ENCODE results near the gene PHF14. TPM values are rescaled to one million over a fixed set of nuclear protein-coding genes. Genes with fewer than 3 reads are reported as not detected.

Gene PHF14
- polyA plus RNA-seq, 1 donor from 2014 or later: 11.9 TPM

DNA sequence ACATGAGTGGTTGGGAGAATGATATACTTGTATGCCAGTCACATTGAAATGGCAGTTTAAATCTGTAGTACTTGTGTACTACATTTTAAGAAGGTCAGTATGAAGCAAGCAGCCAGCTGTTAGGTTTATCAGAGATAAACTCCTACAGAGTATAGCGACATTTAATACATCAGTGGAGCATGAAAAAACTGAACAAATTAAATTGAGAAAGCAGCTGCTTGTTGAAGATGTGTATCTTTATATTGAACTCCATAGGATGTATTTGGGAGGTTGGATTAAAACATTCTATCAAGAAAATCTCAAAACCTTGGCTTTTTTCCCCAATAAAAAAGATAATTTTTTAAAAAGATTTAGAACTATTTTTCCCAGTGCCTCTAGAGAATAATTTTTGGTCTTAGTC is 47.8 kb downstream of the PHF14 start:
- H3K36me3 Mint-ChIP-seq: peaks cover 27% of the 10 kb centered on the region
- no peak overlapping the region for H3K27ac Mint-ChIP-seq
- H3K4me1 Mint-ChIP-seq: peaks cover 0 to 6% (median 3%) of the 10 kb centered on the region in 3 donors
- no peaks in the 10 kb centered on the region for H3K9me3 Mint-ChIP-seq
- H3K27me3 Mint-ChIP-seq: no peaks in the 10 kb centered on the region
- no peak overlapping the region for H3K4me3 Mint-ChIP-seq

DNA sequence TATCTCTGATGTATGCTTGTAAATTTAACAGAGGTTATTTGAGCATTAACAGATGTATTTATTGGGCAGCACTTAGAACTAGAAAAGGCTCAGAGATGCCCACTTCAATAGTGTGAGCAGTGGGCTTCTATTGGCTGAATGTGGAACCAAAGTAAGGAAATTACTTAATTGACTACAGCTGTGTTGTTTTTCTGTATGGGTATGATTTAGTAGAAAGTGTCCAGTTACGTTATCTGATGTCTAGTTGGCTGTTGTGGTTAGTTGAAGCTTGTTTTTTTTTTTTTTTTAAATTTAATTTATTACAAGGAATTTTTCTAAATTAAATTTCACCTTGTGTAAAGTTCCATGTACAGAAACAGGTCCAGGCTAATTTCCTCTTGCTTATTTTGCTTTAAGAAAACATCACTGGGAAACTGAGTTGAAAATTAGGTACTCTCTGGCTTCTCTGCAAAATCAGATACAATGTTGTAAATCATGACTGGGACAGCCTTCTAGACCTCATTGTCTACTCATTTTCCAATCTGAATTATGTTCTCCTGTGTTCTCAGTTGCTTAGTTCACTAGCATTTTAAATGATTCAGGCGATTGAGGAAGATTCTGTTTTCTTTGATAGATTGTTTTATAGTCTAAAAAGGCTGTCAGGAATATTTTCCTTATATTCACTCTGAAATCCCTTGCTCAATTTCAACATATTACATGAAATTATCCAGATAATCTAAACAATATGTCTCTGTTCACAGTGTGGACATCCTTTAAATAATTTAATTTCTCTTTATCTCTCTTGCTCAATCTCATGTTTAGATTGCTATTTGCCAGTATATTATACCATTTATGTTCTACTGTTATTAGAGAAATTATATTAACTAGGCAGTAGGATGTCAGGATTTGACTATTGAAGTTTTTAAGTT is 53.0 kb downstream of the PHF14 start:
- no peaks in the 10 kb centered on the region for H3K9me3 Mint-ChIP-seq
- no peaks in the 10 kb centered on the region for H3K27me3 Mint-ChIP-seq
- H3K4me1 Mint-ChIP-seq: peaks cover 0 to 2% (median 2%) of the 10 kb centered on the region in 3 donors
- H3K4me3 Mint-ChIP-seq: no peak overlapping the region
- H3K36me3 Mint-ChIP-seq: peaks cover 22% of the 10 kb centered on the region
- H3K27ac Mint-ChIP-seq: no peak overlapping the region

DNA sequence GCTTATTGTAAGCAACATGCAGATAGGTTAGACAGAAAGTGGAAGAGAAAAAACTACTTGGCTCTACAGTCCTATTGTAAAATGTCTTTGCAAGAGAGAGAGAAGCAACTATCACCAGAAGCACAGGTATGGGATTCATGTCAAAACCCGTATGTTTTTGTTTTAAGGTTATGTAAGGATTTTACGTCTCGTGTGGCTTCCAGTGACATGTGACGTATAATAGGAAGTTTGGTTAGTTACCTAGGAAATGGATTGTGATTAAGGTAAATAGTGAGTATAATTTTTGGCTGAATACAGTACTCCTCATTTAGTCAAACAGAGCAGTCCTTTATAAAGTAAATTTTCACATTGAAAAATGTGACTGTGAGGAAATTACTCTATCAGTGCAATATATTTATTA is 62.0 kb downstream of the PHF14 start:
- Mint-ChIP-seq H3K4me3 (no peak overlapping the region), H3K36me3 (peaks cover 8% of the 10 kb centered on the region), H3K9me3 (no peaks in the 10 kb centered on the region), H3K27me3 (no peaks in the 10 kb centered on the region), H3K4me1 (no peaks in the 10 kb centered on the region), H3K27ac (no peak overlapping the region)

DNA sequence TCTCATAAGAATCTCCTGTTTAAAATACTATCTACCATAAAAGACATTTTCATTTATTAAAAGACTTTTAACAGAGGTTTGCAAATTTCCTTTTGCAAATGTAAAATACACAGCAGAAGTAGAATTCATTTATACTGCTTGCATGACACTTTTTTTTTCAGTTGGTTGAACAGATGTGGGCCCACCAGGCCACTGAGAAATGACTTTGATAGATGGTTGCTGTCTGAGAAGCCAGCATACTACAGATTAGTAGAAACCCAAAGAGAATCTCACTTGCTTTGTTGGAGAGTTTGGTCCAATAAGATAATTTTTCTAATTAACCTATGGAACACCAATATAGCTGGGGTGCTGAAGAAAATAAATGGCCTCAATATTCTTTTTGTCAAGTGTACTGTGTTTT is 66.3 kb downstream of the PHF14 start:
- peaks cover 10% of the 10 kb centered on the region for H3K36me3 Mint-ChIP-seq
- H3K4me3 Mint-ChIP-seq: no peak overlapping the region
- no peaks in the 10 kb centered on the region for H3K4me1 Mint-ChIP-seq
- H3K27ac Mint-ChIP-seq: no peak overlapping the region
- H3K27me3 Mint-ChIP-seq: no peaks in the 10 kb centered on the region
- no peaks in the 10 kb centered on the region for H3K9me3 Mint-ChIP-seq

DNA sequence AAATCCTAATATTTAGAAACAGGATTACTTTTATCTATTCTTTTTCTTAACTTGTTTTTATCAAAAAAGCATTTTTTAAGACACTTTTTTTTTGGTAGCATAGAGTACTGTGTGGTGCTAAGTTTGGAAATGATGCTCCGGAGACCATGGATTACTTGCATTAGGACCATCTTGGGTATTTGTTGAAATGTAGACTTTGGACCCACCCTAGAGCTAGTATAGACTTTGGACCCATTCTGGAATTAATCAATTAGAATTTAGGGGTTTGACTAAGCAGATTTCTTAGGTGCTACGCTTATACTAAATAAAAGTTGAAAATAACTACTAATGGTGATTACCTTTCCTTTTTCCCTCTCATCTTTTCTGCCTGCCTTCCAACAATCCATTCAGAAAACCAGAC is 80.4 kb downstream of the PHF14 start:
- no peak overlapping the region for H3K27ac Mint-ChIP-seq
- no peaks in the 10 kb centered on the region for H3K27me3 Mint-ChIP-seq
- no peak overlapping the region for H3K4me3 Mint-ChIP-seq
- no peaks in the 10 kb centered on the region for H3K9me3 Mint-ChIP-seq
- peaks cover 8% of the 10 kb centered on the region for H3K36me3 Mint-ChIP-seq
- no peaks in the 10 kb centered on the region for H3K4me1 Mint-ChIP-seq

- Mint-ChIP-seq H3K27me3 (no peaks in the 10 kb centered on the region), H3K4me3 (no peak overlapping the region), H3K9me3 (no peaks in the 10 kb centered on the region), H3K4me1 (peaks cover 0 to 1% (median 0%) of the 10 kb centered on the region in 3 donors), H3K36me3 (peaks cover 14% of the 10 kb centered on the region), H3K27ac (peak overlapping the region in 1 of 3 donors; percentile 47)
These were observed 87.2 kb downstream of the PHF14 start for GRCh38 chr7:11060893-11061292.

- no peaks in the 10 kb centered on the region for H3K9me3 Mint-ChIP-seq
- no peak overlapping the region for H3K27ac Mint-ChIP-seq
- H3K36me3 Mint-ChIP-seq: peaks cover 13% of the 10 kb centered on the region
- peaks cover 0 to 1% (median 0%) of the 10 kb centered on the region in 3 donors for H3K4me1 Mint-ChIP-seq
- no peaks in the 10 kb centered on the region for H3K27me3 Mint-ChIP-seq
- H3K4me3 Mint-ChIP-seq: no peak overlapping the region
These were observed 88.4 kb downstream of the PHF14 start for GRCh38 chr7:11062110-11062509.

DNA sequence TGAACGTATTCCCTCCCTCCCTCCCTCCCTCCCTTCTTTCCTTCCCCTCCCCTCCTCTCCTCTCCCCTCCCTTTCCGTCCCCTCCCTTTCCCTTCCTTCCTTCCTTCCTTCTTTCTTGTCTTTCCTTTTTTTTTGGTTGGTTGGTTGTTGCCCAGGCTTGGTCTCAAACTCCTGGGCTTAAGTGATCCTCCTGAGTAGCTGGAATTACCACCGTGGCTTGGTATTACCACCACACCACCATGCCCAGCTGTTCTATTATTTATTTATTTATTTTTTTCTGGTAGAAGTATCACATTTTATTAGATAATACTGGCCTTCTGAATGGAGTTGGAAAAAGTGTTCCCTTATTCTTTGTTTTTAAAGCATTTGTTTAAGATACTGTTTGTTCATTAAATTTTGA is 95.9 kb downstream of the PHF14 start:
- Mint-ChIP-seq H3K4me1 (peaks cover 0 to 3% (median 0%) of the 10 kb centered on the region in 3 donors), H3K36me3 (peaks cover 9% of the 10 kb centered on the region), H3K27me3 (no peaks in the 10 kb centered on the region), H3K27ac (no peak overlapping the region), H3K4me3 (no peak overlapping the region), H3K9me3 (no peaks in the 10 kb centered on the region)

DNA sequence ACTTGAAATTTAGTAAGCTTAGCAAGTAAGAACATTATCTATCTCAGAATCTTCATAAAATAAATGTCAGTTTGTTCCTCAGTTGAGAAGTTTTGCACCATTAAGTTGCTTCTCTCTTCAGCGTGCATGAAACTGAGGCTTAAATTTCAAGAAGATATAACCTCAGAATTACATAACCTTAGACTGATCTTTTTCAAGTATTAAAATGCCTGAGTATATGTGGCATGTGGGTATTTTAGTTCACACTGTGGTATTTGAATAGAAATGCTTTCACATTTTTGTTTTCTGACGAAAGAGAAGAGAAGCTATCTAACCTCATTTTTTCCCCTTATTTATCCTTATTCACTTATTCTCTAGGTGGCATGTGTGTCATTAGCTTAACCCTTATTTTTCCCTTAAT is 104.1 kb downstream of the PHF14 start:
- Mint-ChIP-seq H3K27me3 (no peaks in the 10 kb centered on the region), H3K36me3 (peaks cover 2% of the 10 kb centered on the region), H3K4me3 (no peak overlapping the region), H3K4me1 (peaks cover 0 to 2% (median 0%) of the 10 kb centered on the region in 3 donors), H3K9me3 (peaks cover 0 to 1% (median 0%) of the 10 kb centered on the region in 3 donors), H3K27ac (no peak overlapping the region)

DNA sequence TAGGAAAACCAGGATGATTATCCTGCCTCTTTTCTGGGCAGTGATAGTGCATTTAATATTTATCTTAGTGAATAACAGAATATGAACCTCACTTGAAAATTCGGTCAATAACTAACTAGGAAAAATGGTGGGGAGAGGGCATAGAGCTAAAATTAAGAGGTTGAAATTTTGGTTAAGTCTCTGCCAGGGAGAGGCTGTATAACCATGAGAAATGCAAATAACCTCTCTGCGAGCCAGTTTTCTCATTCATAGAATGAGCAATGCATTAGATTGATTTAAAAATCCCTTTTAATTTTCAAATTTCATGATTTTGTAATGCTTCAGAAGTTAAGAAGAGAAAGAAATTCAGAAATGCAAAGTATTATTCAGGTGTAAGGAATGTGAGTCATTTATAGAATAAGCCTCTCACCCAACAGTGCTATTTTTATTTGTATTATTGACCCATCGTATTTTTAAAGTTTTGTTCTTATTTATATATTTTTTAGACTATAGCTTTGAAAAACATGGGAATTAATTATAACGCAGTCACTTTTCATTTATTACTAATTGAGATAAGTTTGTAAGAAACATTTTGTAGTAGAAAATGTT is 104.7 kb downstream of the PHF14 start:
- peak overlapping the region in 1 of 4 donors; percentile 39 for H3K4me3 Mint-ChIP-seq
- H3K4me1 Mint-ChIP-seq: peaks cover 0 to 2% (median 0%) of the 10 kb centered on the region in 3 donors

DNA sequence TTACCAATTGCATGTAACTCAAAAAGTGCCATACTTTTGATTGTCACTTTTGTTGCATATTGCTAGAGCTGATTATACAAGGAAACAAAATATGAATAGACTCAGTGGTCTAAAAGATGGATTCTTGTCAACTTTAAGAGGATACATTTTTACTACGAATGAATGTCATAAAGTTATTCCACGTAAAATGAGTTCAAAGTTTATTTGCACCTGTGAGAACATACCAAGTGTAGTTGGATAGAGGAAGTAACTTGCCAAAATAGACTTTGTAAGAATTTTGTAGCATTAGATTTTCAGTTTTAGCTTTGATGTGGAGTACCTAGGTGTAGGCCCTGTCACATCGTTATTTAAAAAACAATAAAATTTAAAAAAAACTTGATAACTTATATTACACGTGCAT is 106.2 kb downstream of the PHF14 start:
- peaks cover 0 to 1% (median 0%) of the 10 kb centered on the region in 3 donors for H3K9me3 Mint-ChIP-seq
- H3K4me3 Mint-ChIP-seq: no peak overlapping the region
- no peak overlapping the region for H3K27ac Mint-ChIP-seq
- H3K4me1 Mint-ChIP-seq: peaks cover 0 to 2% (median 0%) of the 10 kb centered on the region in 3 donors
- peaks cover 2% of the 10 kb centered on the region for H3K36me3 Mint-ChIP-seq
- H3K27me3 Mint-ChIP-seq: no peaks in the 10 kb centered on the region

More for the DNA sequence above, 104.7 kb downstream of the PHF14 start:
- Mint-ChIP-seq H3K36me3 (peaks cover 2% of the 10 kb centered on the region), H3K9me3 (peaks cover 0 to 1% (median 0%) of the 10 kb centered on the region in 3 donors), H3K27ac (no peak overlapping the region), H3K27me3 (no peaks in the 10 kb centered on the region)

- no peaks in the 10 kb centered on the region for H3K9me3 Mint-ChIP-seq
- H3K4me3 Mint-ChIP-seq: no peak overlapping the region
- no peak overlapping the region for H3K27ac Mint-ChIP-seq
- peaks cover 0 to 1% (median 0%) of the 10 kb centered on the region in 3 donors for H3K4me1 Mint-ChIP-seq
- peaks cover 7% of the 10 kb centered on the region for H3K36me3 Mint-ChIP-seq
- H3K27me3 Mint-ChIP-seq: no peaks in the 10 kb centered on the region
These were observed 108.4 kb downstream of the PHF14 start for GRCh38 chr7:11082121-11082520.

DNA sequence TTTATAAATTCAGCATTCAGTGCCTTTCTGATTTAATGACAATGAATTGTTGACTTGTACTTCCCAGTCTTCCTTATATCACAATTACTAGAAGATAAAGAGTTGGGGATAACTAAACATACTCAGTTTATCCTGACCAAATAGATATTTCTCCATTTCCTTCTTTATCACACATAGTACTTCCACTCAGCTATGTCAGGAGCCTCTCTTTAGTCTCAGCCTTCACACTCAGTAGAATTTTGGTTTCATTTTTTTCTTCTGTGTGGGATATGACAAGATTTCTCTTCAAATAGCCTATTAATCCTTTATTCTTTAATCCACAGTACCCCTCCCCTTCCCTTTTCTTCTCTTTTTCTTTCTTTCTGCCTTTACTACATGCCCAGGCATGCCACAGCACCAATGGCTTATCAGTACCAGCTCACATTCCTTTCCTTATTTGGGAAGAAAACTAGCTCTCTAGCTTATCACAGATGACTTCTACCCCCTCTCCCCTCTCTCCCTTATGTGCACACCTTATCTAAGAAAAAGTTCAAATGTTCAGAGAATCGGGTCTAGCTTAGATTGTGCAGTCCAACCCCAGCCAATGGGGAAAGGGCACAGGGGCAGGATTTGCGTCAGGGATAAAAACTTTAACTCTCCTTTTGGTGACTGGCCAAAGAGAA is 109.0 kb downstream of the PHF14 start:
- peak overlapping the region in 1 of 3 donors; percentile 87 for H3K27ac Mint-ChIP-seq
- H3K27me3 Mint-ChIP-seq: no peaks in the 10 kb centered on the region
- no peaks in the 10 kb centered on the region for H3K9me3 Mint-ChIP-seq
- no peak overlapping the region for H3K4me3 Mint-ChIP-seq
- H3K36me3 Mint-ChIP-seq: peaks cover 7% of the 10 kb centered on the region
- peaks cover 0 to 1% (median 0%) of the 10 kb centered on the region in 3 donors for H3K4me1 Mint-ChIP-seq

- H3K9me3 Mint-ChIP-seq: no peaks in the 10 kb centered on the region
- peaks cover 0 to 1% (median 0%) of the 10 kb centered on the region in 3 donors for H3K4me1 Mint-ChIP-seq
- H3K36me3 Mint-ChIP-seq: peaks cover 7% of the 10 kb centered on the region
- peak overlapping the region in 1 of 3 donors; percentile 87 for H3K27ac Mint-ChIP-seq
- H3K27me3 Mint-ChIP-seq: no peaks in the 10 kb centered on the region
- no peak overlapping the region for H3K4me3 Mint-ChIP-seq
These were observed 109.5 kb downstream of the PHF14 start for GRCh38 chr7:11083214-11083568.

DNA sequence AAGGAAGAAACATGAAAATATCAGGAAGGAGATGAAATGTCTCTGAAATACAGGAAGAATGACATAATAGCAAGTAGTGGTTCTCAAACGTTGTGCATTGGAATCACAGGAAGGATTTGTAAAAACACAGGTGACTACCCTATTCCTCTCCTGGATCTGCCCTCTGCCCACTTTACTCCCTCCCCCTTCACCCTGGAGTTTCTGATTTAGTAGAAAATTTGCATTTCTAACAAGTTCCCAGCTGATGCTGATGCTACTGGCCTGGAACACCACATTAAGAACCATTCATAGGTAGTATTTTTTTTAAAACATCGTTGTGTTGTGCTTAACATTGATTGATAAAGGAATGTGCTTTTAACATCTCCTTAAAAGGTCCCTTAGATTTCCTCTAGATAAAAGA is 130.9 kb downstream of the PHF14 start:
- Mint-ChIP-seq H3K27ac (peak overlapping the region in 1 of 3 donors; percentile 80), H3K27me3 (no peaks in the 10 kb centered on the region)

More for the DNA sequence above, 130.9 kb downstream of the PHF14 start:
- Mint-ChIP-seq H3K9me3 (no peaks in the 10 kb centered on the region), H3K4me1 (peaks cover 0 to 3% (median 0%) of the 10 kb centered on the region in 3 donors), H3K36me3 (peaks cover 4% of the 10 kb centered on the region), H3K4me3 (no peak overlapping the region)

Measured in IgD-negative memory B cell (primary cell).